Astrocyte (in vitro differentiated cells and primary cell): ENCODE data around the gene CRTAP. TPM values are rescaled to one million over a fixed set of nuclear protein-coding genes. Genes with fewer than 3 reads are reported as not detected.

Experiments
- DNase-seq: peaks from one replicate; pipeline ENCODE4 v3.0.0-alpha.2; 2010; ENCODE audit warnings: low read depth
- FAIRE-seq: peaks from 2 replicates; lab custom pipeline; 2011; peaks lifted over from hg19 to GRCh38; lab: Jason Lieb, UNC
- H2AFZ ChIP-seq: 2 replicates; pipeline ENCODE4 v1.6.0; 2012; ENCODE audit warnings: low read depth, low read length, inconsistent platforms
- H3K27ac ChIP-seq: 2 replicates; pipeline ENCODE4 v1.5.1; 2011; ENCODE audit warnings: low read depth, low read length, inconsistent platforms
- H3K27me3 ChIP-seq: 2 replicates; pipeline ENCODE4 v1.6.0; 2011; ENCODE audit warnings: low read length, inconsistent platforms; ENCODE audit not compliant: insufficient read depth
- H3K36me3 ChIP-seq: 2 replicates; pipeline ENCODE4 v1.5.1; 2011; ENCODE audit warnings: low read length, inconsistent platforms; ENCODE audit not compliant: insufficient read depth
- H3K4me1 ChIP-seq: 2 replicates; pipeline ENCODE4 v1.5.1; 2011; ENCODE audit warnings: low read length, inconsistent platforms; ENCODE audit not compliant: insufficient read depth
- H3K4me2 ChIP-seq: 2 replicates; pipeline ENCODE4 v1.6.0; 2012; ENCODE audit warnings: low read length, inconsistent platforms
- H3K4me3 ChIP-seq: 2 replicates; pipeline ENCODE4 v1.5.1; 2011; ENCODE audit warnings: low read depth, mild to moderate bottlenecking, low read length, inconsistent platforms; ENCODE audit not compliant: insufficient read depth
- H3K79me2 ChIP-seq: 2 replicates; pipeline ENCODE4 v1.6.0; 2012; ENCODE audit warnings: mild to moderate bottlenecking, low read length, inconsistent platforms; ENCODE audit not compliant: insufficient read depth
- H3K9ac ChIP-seq: 2 replicates; pipeline ENCODE4 v1.6.0; 2012; ENCODE audit warnings: mild to moderate bottlenecking, low read length, inconsistent platforms
- H3K9me3 ChIP-seq: 2 replicates; pipeline ENCODE4 v1.5.1; 2012; ENCODE audit warnings: low read depth, mild to moderate bottlenecking, low read length, inconsistent platforms; ENCODE audit not compliant: insufficient read depth
- H4K20me1 ChIP-seq: 2 replicates; pipeline ENCODE4 v1.6.0; 2012; ENCODE audit warnings: low read length, inconsistent platforms; ENCODE audit not compliant: insufficient read depth
- H3K27ac Mint-ChIP-seq: one replicate; pipeline ENCODE4 v1.8.0; 2021; ENCODE audit warnings: mild to moderate bottlenecking, mixed read lengths; ENCODE audit not compliant: unreplicated experiment
- H3K27me3 Mint-ChIP-seq: one replicate; pipeline ENCODE4 v1.8.0; 2021; ENCODE audit warnings: low read depth, mixed read lengths; ENCODE audit not compliant: unreplicated experiment
- H3K36me3 Mint-ChIP-seq: one replicate; pipeline ENCODE4 v1.8.0; 2021; ENCODE audit warnings: low read depth, mixed read lengths; ENCODE audit not compliant: unreplicated experiment
- H3K4me1 Mint-ChIP-seq: one replicate; pipeline ENCODE4 v1.8.0; 2021; ENCODE audit warnings: low read depth, mixed read lengths; ENCODE audit not compliant: unreplicated experiment
- H3K4me3 Mint-ChIP-seq: one replicate; pipeline ENCODE4 v1.8.0; 2021; ENCODE audit warnings: mild to moderate bottlenecking, moderate library complexity, mixed read lengths; ENCODE audit not compliant: unreplicated experiment
- H3K9me3 Mint-ChIP-seq: one replicate; pipeline ENCODE4 v1.8.0; 2021; ENCODE audit warnings: mild to moderate bottlenecking, mixed read lengths; ENCODE audit not compliant: unreplicated experiment
- CTCF ChIP-seq: IDR thresholded peaks from 2 replicates; pipeline ENCODE4 v1.5.1; 2011; ENCODE audit warnings: low read depth, mild to moderate bottlenecking, inconsistent platforms, low read length, moderate library complexity; ENCODE audit not compliant: insufficient read depth
- EZH2 ChIP-seq: IDR thresholded peaks from 2 replicates; pipeline ENCODE4 v1.6.1; 2012; ENCODE audit warnings: mild to moderate bottlenecking, low read length, inconsistent platforms; ENCODE audit not compliant: insufficient read depth
- total RNA-seq: library from RNA; stranded (reverse); gene quantifications from 2 replicates; pipeline ENCODE4 v1.2.1, GENCODE V29; 2021

CRTAP gene
- total RNA-seq, 1 donor from 2014 or later: 145 TPM

- no peak for FAIRE-seq
Observed at GRCh38 chr3:33081812-33082211, 32.0 kb upstream of the CRTAP start.

GRCh38 chr3:33083958-33084357 is 29.9 kb upstream of the CRTAP start:
- H3K79me2 ChIP-seq: peaks cover 78% of the 10 kb centered on the region
- no peak overlapping the region for H3K4me3 Mint-ChIP-seq
- no peak for FAIRE-seq
- H3K4me3 ChIP-seq: no peak overlapping the region
- H3K27ac ChIP-seq: no peak overlapping the region
- no peaks in the 10 kb centered on the region for H3K27me3 ChIP-seq
- peaks cover 3% of the 10 kb centered on the region for H3K9me3 Mint-ChIP-seq
- TF ChIP-seq CTCF: no peak
- no peak for TF ChIP-seq EZH2
- no peaks in the 10 kb centered on the region for H3K27me3 Mint-ChIP-seq
- H3K36me3 Mint-ChIP-seq: peaks cover 10% of the 10 kb centered on the region
- no peak overlapping the region for H2AFZ ChIP-seq
- H3K9me3 ChIP-seq: no peaks in the 10 kb centered on the region
- no peak overlapping the region for H3K9ac ChIP-seq
- no peak for DNase-seq
- H4K20me1 ChIP-seq: peaks cover 76% of the 10 kb centered on the region
- H3K4me1 Mint-ChIP-seq: no peaks in the 10 kb centered on the region
- no peaks in the 10 kb centered on the region for H3K4me1 ChIP-seq
- H3K36me3 ChIP-seq: no peaks in the 10 kb centered on the region
- H3K27ac Mint-ChIP-seq: no peak overlapping the region
- no peak overlapping the region for H3K4me2 ChIP-seq

More at GRCh38 chr3:33081812-33082211, 32.0 kb upstream of the CRTAP start:
- no peak overlapping the region for H3K27ac ChIP-seq
- H3K9ac ChIP-seq: no peak overlapping the region
- no peaks in the 10 kb centered on the region for H3K27me3 ChIP-seq
- no peaks in the 10 kb centered on the region for H3K4me1 Mint-ChIP-seq
- TF ChIP-seq EZH2 (no peak), CTCF (no peak)
- no peaks in the 10 kb centered on the region for H3K36me3 ChIP-seq
- H2AFZ ChIP-seq: no peak overlapping the region
- peaks cover 61% of the 10 kb centered on the region for H3K79me2 ChIP-seq
- no peak for DNase-seq
- peaks cover 3% of the 10 kb centered on the region for H3K9me3 Mint-ChIP-seq
- no peaks in the 10 kb centered on the region for H3K9me3 ChIP-seq
- no peaks in the 10 kb centered on the region for H3K4me1 ChIP-seq
- no peak overlapping the region for H3K4me3 Mint-ChIP-seq
- H3K36me3 Mint-ChIP-seq: peaks cover 12% of the 10 kb centered on the region
- H3K27ac Mint-ChIP-seq: no peak overlapping the region
- H3K4me3 ChIP-seq: no peak overlapping the region
- H4K20me1 ChIP-seq: peaks cover 60% of the 10 kb centered on the region
- H3K27me3 Mint-ChIP-seq: no peaks in the 10 kb centered on the region
- no peak overlapping the region for H3K4me2 ChIP-seq

GRCh38 chr3:33088691-33089090 is 25.1 kb upstream of the CRTAP start:
- FAIRE-seq: no peak
- H3K4me3 Mint-ChIP-seq: no peak overlapping the region
- no peak for DNase-seq
- Histone ChIP-seq H2AFZ (no peak overlapping the region), H3K27ac (no peak overlapping the region), H3K9me3 (no peaks in the 10 kb centered on the region), H3K27me3 (no peaks in the 10 kb centered on the region), H4K20me1 (peaks cover 90% of the 10 kb centered on the region), H3K4me3 (no peak overlapping the region), H3K4me2 (no peak overlapping the region), H3K79me2 (peaks cover 95% of the 10 kb centered on the region), H3K9ac (no peak overlapping the region), H3K36me3 (peaks cover 6% of the 10 kb centered on the region), H3K4me1 (no peaks in the 10 kb centered on the region)
- H3K9me3 Mint-ChIP-seq: no peaks in the 10 kb centered on the region
- no peaks in the 10 kb centered on the region for H3K27me3 Mint-ChIP-seq
- no peak overlapping the region for H3K27ac Mint-ChIP-seq
- H3K36me3 Mint-ChIP-seq: peaks cover 28% of the 10 kb centered on the region
- TF ChIP-seq EZH2 (no peak), CTCF (no peak)
- H3K4me1 Mint-ChIP-seq: peaks cover 2% of the 10 kb centered on the region
